Suppressor macrophage treated with lipopolysaccharide for 1 hour (primary cell): ENCODE data around the gene TMEM233.
A peak's percentile ranks its signal among the peaks of the same experiment; 100 is the strongest.

Experiments used
- DNase-seq, 3 donors: peaks; one replicate each; pipeline ENCODE4 v3.0.0-alpha.2; 2020 to 2022

The TMEM233 gene

DNA sequence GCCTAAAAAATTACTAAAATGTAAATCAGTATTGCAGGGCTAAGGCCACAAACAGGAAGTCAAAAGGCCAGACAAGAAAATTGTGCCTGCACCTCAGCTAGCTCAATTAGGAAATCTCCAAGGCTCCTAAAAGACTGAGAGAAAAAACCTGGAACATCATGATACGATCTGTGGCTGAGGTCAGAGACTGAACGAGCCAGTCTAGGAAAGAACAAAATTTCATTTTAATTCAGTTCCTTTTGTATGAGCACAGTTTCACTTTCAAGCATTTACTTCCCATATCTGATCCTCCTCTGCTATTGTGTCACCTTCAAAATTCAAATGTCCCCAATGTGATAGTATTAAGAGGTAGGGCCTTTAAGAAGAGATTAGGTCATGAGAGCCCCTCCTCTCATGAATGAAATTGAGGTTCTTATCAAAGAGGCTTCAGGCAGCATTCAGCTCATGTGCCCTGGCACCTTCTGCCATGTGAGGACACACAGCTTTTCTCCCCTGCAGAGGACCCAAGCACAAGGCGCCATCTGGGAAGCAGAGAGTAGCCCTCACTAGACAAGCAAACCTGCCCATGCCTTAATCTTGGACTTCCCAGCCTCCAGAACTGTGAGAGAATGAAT, 89.2 kb downstream of the TMEM233 start:
- DNase-seq: peak; percentile 72 to 92 (median 84)

DNA sequence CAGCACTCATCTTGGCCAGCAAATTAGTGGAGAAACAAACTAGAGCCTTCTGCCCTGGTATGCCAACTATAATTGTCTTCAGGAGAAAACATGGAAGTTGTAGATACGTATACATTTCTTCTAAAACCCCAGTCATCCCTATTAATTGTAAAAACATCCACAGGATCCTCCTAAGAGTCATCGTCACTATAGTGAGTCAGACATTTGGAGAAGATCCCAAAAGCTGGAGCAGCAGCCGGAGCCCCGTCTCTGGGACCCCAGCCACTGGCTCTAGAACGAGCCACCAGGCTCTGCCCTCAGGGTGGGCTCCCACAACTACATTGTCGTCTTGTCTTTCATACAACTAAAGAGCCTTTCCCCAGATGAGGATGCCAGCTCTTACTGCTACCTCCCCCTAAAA, 89.8 kb downstream of the TMEM233 start:
- no peak for DNase-seq

DNA sequence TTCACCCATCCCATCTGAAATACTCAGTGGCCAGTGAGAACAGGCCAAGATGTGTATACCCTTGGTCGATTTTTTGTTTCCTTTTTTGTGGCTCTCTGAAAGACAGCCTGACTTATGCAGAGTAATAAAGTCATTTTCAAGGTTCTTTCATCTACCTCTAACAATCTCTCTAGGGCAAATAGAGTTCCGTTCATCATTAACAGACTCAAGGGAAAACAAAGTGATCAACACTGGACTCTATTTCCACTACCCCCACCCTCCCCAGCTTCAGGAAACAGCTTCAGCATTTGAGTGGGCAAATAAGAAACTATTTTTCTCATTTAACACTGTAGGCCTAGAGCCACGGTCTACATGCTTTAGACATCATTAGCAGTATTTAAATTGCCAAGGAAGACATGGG, 90.2 kb downstream of the TMEM233 start:
- no peak for DNase-seq

DNA sequence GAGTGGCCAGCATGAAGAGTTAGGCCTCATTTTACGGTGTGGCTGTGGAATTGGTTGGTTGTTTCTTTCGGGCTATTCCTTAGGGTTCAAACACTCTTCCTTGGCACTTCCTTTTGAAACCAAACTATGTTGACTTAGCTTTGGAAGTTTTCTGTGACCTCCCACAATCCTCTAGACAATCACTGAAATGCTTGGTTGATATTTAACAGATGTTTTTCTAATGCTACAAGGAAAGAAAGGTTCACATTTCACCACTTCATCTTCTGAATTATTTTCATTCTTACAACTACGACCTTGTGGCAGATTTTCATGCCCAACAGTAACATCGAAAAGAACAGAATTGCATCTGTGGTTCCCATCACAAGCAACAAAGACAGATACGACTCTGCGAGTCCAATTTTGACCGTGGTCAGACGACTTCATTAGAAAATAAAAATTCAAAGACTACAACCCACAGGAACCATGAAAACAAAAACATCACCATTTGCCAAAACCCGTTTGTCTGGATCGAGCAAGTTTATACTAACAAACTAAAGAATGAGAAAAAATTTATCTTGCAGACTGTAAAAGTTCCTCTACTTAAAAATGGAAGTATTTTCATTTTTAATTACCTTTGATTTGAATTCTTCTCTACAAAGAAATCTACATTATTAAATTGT, 91.3 kb downstream of the TMEM233 start:
- no peak for DNase-seq

DNA sequence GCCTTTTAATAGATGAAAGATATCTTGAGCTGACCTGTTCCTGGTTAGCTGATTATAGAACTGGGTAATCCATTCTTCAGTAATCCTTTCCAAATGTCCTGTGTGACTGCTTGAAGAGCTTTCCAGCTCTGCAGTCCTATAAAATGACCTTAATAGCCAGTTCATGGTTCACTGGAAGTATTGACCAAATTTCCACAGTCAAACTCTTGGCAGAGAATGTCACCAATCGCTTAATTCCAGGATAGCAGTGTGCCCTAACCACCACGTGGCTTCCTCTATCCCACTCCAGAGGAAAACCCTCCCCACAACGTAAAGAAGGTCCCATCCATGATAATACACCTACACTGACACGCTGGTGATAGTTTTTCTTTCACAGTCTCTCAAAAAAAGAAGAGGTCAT, 91.8 kb downstream of the TMEM233 start:
- DNase-seq: no peak

DNA sequence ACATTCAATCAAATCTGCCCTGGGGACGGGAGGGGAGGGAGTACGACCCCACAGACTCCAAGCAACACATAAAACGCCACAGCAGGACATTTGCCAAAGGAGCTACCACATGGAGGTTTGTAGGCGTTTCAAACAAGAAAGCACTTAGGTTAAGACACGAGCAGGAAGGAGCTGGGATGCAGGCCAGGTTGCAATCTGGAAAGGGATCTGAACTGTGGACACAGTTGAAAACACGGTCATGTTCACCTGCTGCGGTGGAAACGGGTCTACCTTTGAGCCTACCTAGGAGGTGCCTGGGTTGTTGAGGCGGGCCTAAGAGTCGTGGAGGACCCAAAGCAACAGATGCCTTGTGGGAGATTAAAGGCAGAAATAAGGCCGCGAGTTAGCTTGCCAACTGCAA, 92.8 kb downstream of the TMEM233 start:
- DNase-seq: no peak

DNA sequence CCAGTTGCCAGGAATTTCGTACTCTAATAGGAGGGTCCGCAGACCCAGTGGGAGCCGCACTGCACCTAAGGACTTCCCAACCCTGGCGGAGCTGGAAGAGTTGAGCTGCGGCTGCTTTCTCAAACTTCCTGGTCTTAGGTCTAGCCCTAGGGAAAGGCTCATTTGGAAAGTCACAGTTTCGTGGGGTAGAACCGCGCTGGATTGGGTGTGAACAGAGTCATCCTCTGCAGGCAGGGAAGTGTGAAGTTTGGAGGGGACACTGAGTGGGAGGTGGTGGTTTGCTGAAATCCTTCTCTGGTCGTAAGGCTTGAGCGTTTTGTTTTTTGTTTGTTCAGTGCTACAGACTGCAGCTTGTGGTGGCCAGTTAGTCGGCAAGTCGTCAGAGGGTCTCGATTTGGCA, 93.2 kb downstream of the TMEM233 start:
- no peak for DNase-seq

DNA sequence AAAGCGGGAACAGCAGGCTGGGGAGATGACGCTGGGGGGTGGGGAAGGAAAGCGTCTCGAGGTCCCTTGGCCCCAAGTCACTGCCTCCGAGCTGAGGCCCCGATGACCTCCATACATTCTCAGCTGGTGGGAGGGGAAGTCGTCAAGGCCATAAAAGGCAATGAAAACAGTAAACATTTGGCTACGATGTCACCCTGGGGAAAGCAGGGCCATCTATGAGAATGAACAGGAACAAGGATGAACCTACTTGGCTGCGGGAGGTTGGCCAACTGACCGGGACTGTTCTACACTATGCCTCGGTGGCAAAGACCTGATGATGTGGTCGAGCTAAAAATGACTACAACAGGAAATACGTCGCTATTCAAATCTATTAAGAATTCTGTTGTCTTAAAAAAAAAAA, 93.8 kb downstream of the TMEM233 start:
- no peak for DNase-seq

DNA sequence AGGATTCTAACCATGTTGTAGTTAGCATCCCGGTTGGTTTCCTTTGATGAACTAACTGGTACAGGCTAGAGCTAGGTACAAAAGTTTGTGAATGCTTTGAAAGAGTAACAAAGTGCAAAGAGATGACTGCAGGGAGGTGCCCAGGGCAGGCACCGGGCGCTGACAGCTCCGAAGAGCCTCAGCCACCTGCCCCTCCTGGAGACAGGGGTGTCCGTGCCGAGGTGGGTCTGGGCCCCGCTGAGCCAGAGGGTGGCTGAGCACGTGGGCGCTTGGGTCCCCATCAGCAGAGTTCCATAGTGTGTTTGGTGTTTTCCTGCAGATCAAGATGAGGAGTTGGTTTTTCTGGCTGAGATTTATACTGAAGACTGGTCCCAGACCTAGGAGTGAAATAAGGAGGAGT, 94.3 kb downstream of the TMEM233 start:
- DNase-seq: no peak

DNA sequence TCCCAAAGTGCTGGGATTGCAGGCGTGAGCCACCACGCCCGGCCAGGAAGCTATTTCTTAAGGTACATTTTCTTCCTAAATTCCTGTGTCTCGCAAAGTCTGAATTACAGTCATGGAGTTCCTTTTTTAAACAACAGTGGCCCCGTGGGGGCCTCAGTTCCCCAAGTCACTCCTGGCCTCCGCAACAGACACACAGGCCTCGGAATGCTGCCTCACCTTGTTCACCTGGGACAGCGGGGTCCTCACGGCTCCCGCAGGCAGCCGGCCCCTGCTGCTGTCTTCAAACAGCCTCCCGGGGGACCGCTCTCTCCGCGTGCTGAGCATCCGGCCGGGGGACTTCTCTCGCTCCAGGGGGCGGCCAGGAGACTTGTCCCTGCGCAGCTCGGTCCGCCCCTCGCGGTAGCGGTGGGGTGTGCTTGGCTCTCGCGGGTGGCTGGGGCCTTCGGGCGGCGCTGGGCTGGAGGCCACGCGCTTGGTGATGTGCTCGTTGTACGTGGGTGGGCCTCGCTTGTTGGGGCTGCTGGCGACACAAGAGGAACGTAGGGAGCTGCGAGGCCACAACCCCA, 96.4 kb downstream of the TMEM233 start:
- DNase-seq: no peak

DNA sequence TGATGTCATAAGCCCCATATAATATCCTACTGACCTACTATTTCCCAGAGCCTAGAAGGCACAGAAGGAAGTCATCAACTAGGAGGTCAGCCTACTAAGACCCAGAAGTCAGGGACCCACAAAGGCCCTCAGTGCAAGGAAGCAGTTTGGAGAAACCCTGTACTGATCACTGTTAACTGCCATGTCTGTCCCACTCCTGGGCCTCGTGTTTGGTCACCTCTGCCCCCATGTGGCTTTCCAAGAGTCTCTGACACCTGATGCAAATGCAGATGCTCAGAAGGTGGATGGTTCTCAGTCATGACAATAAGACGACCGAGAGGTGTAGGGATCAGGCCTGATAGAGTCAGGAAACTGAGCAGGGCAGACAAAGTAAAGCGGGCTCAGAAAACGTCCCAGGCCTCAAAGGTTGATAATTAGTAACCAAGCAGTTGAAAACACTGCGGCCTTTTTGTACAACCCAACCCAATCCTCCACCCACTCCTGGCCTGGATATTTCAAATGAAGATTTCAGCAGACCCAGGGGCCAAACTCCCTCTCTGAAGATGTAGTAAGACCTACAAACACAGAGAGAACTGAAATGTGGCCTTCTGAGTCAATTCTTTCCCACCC, 97.7 kb downstream of the TMEM233 start:
- DNase-seq: no peak

DNA sequence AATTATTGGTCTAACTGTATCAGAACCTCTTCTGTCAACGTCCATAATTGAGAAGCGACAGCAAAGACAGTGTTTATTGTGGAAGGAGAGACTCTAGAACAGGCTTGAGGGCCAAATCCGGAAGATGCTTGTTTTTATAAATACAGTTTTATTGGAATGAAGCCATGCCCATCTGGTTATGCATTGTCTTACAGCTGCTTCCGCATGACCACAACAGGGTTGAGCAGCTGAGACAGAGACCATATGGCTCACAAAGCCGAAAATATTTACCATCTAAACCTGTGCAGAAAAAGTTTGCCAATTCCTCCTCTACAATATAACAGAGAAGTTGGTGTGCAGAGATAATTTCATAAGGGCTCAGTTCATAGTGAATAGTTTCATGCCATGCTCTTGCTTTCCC, 98.8 kb downstream of the TMEM233 start:
- DNase-seq: no peak
